Caco-2 (cell line): Measurements from ENCODE around the gene ACTN2. TPM values are rescaled to one million over a fixed set of nuclear protein-coding genes. Genes with fewer than 3 reads are reported as not detected.

Experiments used
- BruUV-seq: library from RNA; stranded (reverse); fragments of 400-500 nt; replicated peaks from 2 replicates; lab custom pipeline; 2021; lab: Mats Ljungman, UMichigan
- CTCF ChIA-PET: fragments of 300-600 bp; sonication (Branson Sonifier 250); formaldehyde crosslinking; loops from one replicate; lab custom pipeline; 2022; ENCODE audit warnings: antibody characterized with exemption; lab: Charles Lee
- POLR2A ChIA-PET: fragments of 300-600 bp; sonication (Branson Sonifier 250); formaldehyde crosslinking; loops from one replicate; lab custom pipeline; 2022; ENCODE audit warnings: antibody characterized with exemption; lab: Charles Lee
- DNase-seq, 2 experiments: peaks; one replicate each; pipeline versions ENCODE4 v3.0.0 to v3.0.0-alpha.2; 2020 to 2022
- H3K27me3 ChIP-seq: replicated peaks from 2 replicates; pipeline ENCODE4 v1.6.0; 2011; ENCODE audit warnings: low read length; ENCODE audit not compliant: control insufficient read depth, insufficient read depth
- H3K36me3 ChIP-seq: 2 replicates; pipeline ENCODE4 v1.5.1; 2011; ENCODE audit warnings: low read length; ENCODE audit not compliant: control insufficient read depth, insufficient read depth
- H3K4me1 ChIP-seq: fragments of 250-450 bp; sonication (Bioruptor Pico); 2 replicates; pipeline ENCODE4 v1.5.1; 2020; ENCODE audit warnings: mild to moderate bottlenecking
- H3K4me3 ChIP-seq: 2 replicates; pipeline ENCODE4 v1.5.1; 2011; ENCODE audit warnings: low read depth, mild to moderate bottlenecking, control low read depth, low read length
- H3K9me3 ChIP-seq: fragments of 250-450 bp; sonication (Bioruptor Pico); 2 replicates; pipeline ENCODE4 v1.5.1; 2020; ENCODE audit warnings: mild to moderate bottlenecking, moderate library complexity
- H3K27ac Mint-ChIP-seq: one replicate; pipeline ENCODE4 v1.8.0; 2022; ENCODE audit warnings: mixed read lengths; ENCODE audit not compliant: unreplicated experiment
- H3K27me3 Mint-ChIP-seq: one replicate; pipeline ENCODE4 v1.8.0; 2022; ENCODE audit warnings: mixed read lengths; ENCODE audit not compliant: insufficient read depth, unreplicated experiment
- H3K36me3 Mint-ChIP-seq: one replicate; pipeline ENCODE4 v1.8.0; 2022; ENCODE audit warnings: mild to moderate bottlenecking, mixed read lengths; ENCODE audit not compliant: insufficient read depth, unreplicated experiment
- H3K4me1 Mint-ChIP-seq: one replicate; pipeline ENCODE4 v1.8.0; 2022; ENCODE audit warnings: low read depth, mixed read lengths; ENCODE audit not compliant: unreplicated experiment
- H3K4me3 Mint-ChIP-seq: one replicate; pipeline ENCODE4 v1.8.0; 2022; ENCODE audit warnings: mild to moderate bottlenecking, moderate library complexity, mixed read lengths; ENCODE audit not compliant: unreplicated experiment
- H3K9me3 Mint-ChIP-seq: one replicate; pipeline ENCODE4 v1.8.0; 2022; ENCODE audit warnings: mixed read lengths; ENCODE audit not compliant: unreplicated experiment
- CTCF ChIP-seq, 2 experiments: fragments of 200-600 bp in 1 of 2; IDR thresholded peaks; 1 replicate in 1 of 2; 2 replicates in 1 of 2; pipeline versions ENCODE4 v1.5.1 to v1.8.0; 2011 to 2022; ENCODE audit warnings: antibody characterized with exemption in 1 of 2, control low read depth in 1 of 2, inconsistent platforms in 1 of 2, low read depth in 1 of 2, low read length in 1 of 2, mild to moderate bottlenecking in 1 of 2, moderate library complexity in 1 of 2; ENCODE audit not compliant: insufficient read depth in 1 of 2, severe bottlenecking in 1 of 2, unreplicated experiment in 1 of 2
- intact Hi-C: fragments of 100-400 bp; cut with micrococcal nuclease; formaldehyde crosslinking; loops from one replicate; pipeline ENCODE4 v1.10.0; 2022; ENCODE audit not compliant: unreplicated experiment
- total RNA-seq: library from RNA; stranded (reverse); gene quantifications from 2 replicates; pipeline ENCODE4 v1.2.3, GENCODE V29; 2022

Gene ACTN2
- total RNA-seq, 1 experiment from 2014 or later, result not detected

DNA sequence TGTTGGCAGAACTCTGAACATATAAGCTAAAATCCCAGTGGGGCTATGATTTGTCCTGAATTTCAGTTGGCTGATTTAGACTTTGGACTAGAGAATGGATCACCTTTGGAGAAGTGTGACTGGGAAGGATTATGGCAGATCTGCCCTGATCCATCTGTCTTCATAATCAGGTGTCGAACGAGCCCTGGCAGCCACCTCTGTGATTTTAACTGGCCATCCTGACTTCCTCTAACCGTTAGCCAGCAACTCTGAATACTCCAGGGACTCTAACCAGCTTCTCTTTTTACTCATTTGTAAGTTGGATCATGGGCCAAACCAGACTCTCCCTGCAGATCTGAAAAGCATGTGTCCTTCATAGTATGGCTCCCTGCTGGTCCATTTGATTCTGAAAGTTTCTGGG, 32.0 kb downstream of the ACTN2 start:
- no peak overlapping the region for H3K27ac Mint-ChIP-seq
- no peak overlapping the region for H3K4me3 Mint-ChIP-seq
- 0 out of 2 replicates have a peak, but pooled peaks cover 3% of the 10 kb centered on the region for H3K9me3 ChIP-seq
- BruUV-seq, result no TSS peak
- no peak for DNase-seq
- intact Hi-C loops, result no loop called here
- H3K4me3 ChIP-seq, result no peak overlapping the region
- no peaks in the 10 kb centered on the region for H3K27me3 ChIP-seq
- peaks cover 7% of the 10 kb centered on the region for H3K4me1 Mint-ChIP-seq
- H3K36me3 ChIP-seq, result no peaks in the 10 kb centered on the region
- H3K4me1 ChIP-seq, result no peaks in the 10 kb centered on the region
- no peak for TF ChIP-seq CTCF (IDR thresholded peaks at IDR 0.05; ENCODE audit: insufficient read depth in 1 of 2, low read depth in 1 of 2, low read length in 1 of 2, severe bottlenecking in 1 of 2, unreplicated experiment in 1 of 2)
- ChIA-PET CTCF (no interaction called here), POLR2A (no interaction called here)
- peaks cover 2% of the 10 kb centered on the region for H3K27me3 Mint-ChIP-seq
- no peaks in the 10 kb centered on the region for H3K36me3 Mint-ChIP-seq
- no peaks in the 10 kb centered on the region for H3K9me3 Mint-ChIP-seq

GRCh38 chr1:236720206-236720605, 33.9 kb downstream of the ACTN2 start:
- H3K4me3 ChIP-seq, result no peak overlapping the region
- H3K4me1 Mint-ChIP-seq, result peaks cover 7% of the 10 kb centered on the region
- no TSS peak for BruUV-seq
- CTCF ChIA-PET, result interaction anchor here (0.7 kb wide), 1 partner anchor 14 kb away, joined by 5 read pairs; no protein-coding TSS in a partner anchor
- intact Hi-C loops, result no loop called here
- no peaks in the 10 kb centered on the region for H3K9me3 Mint-ChIP-seq
- no peaks in the 10 kb centered on the region for H3K36me3 Mint-ChIP-seq
- H3K36me3 ChIP-seq, result no peaks in the 10 kb centered on the region
- TF ChIP-seq CTCF (IDR thresholded peaks at IDR 0.05; ENCODE audit: insufficient read depth in 1 of 2, low read depth in 1 of 2, low read length in 1 of 2, severe bottlenecking in 1 of 2, unreplicated experiment in 1 of 2), result no peak
- no peaks in the 10 kb centered on the region for H3K4me1 ChIP-seq
- no peaks in the 10 kb centered on the region for H3K27me3 ChIP-seq
- peaks cover 2% of the 10 kb centered on the region for H3K27me3 Mint-ChIP-seq
- H3K4me3 Mint-ChIP-seq, result no peak overlapping the region
- H3K9me3 ChIP-seq, result 0 out of 2 replicates have a peak, but pooled peaks cover 3% of the 10 kb centered on the region
- no peak for DNase-seq
- POLR2A ChIA-PET, result no interaction called here
- H3K27ac Mint-ChIP-seq, result no peak overlapping the region

DNA sequence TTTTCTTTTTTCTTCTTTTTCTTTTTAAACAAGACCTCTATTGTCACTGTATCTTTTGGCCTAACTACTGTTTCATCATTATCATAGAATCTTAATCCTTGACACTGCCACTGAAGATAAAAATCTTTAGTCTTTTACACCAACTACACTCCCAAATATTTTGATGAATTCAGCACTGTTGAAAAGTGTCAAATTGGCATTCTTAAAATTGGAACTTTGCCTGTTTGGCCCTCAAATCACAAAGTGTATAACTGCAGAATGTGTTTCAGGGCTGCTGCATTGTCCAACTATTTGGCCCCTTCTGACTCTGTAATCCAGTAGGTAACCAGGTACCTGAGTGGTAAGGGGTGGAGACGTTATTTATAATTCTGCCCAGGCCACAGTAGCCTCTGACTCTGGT, 34.3 kb downstream of the ACTN2 start:
- no peaks in the 10 kb centered on the region for H3K4me1 ChIP-seq
- no peak for TF ChIP-seq CTCF (IDR thresholded peaks at IDR 0.05; ENCODE audit: insufficient read depth in 1 of 2, low read depth in 1 of 2, low read length in 1 of 2, severe bottlenecking in 1 of 2, unreplicated experiment in 1 of 2)
- CTCF ChIA-PET, result interaction anchor here (0.6 to 0.7 kb wide), 2 partner anchors 430 to 1067 kb away, joined by 3 to 6 read pairs; no protein-coding TSS in a partner anchor
- H3K4me1 Mint-ChIP-seq, result peaks cover 7% of the 10 kb centered on the region
- no peak for DNase-seq
- BruUV-seq, result no TSS peak
- H3K4me3 ChIP-seq, result no peak overlapping the region
- peaks cover 2% of the 10 kb centered on the region for H3K27me3 Mint-ChIP-seq
- H3K36me3 ChIP-seq, result no peaks in the 10 kb centered on the region
- intact Hi-C loops, result no loop called here
- H3K9me3 ChIP-seq, result 0 out of 2 replicates have a peak, but pooled peaks cover under 1% of the 10 kb centered on the region
- H3K36me3 Mint-ChIP-seq, result no peaks in the 10 kb centered on the region
- POLR2A ChIA-PET, result no interaction called here
- H3K27ac Mint-ChIP-seq, result no peak overlapping the region
- H3K27me3 ChIP-seq, result no peaks in the 10 kb centered on the region
- H3K9me3 Mint-ChIP-seq, result no peaks in the 10 kb centered on the region
- no peak overlapping the region for H3K4me3 Mint-ChIP-seq
